Measurements from ENCODE around the gene SHISA9.

GRCh38 chr16:12900156-12900555 lies 1.2 kb upstream of the SHISA9 start:
- TF ChIP-seq POLR2A (IDR thresholded peaks at IDR 0.05; ENCODE audit: extremely low read depth, insufficient read length) (no peak), CTCF (IDR thresholded peaks at IDR 0.05; ENCODE audit: low read depth, low read length) (no peak)

Data from NB4 (cell line).